ENCODE measurements around the gene SMYD3. TPM values are rescaled to one million over a fixed set of nuclear protein-coding genes. Genes with fewer than 3 reads are reported as not detected.

SMYD3 gene
- total RNA-seq, 1 experiment from 2014 or later: 35.1 TPM

DNA sequence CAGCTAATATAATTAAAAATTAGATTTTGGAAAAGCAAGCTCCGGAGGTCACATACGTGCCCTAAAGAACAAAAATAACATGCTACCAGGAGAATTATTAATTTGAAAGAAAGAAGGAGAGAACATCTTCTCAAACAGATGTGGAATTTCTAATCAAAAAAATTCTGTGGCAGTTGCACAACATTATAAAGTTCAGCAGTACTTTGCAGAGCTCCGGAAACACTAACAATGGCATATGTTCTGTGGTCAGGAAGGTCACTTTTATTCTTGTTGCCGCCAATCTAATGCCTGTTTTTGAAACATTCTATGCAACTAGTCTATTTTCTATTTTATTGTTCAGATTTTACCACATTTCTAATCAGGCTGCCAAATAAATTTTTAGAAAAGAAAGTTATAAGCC is 186.8 kb downstream of the SMYD3 start:
- intact Hi-C loops (cut with micrococcal nuclease; ENCODE audit: unreplicated experiment): no loop called here
- TF ChIP-seq, protein P1, sequence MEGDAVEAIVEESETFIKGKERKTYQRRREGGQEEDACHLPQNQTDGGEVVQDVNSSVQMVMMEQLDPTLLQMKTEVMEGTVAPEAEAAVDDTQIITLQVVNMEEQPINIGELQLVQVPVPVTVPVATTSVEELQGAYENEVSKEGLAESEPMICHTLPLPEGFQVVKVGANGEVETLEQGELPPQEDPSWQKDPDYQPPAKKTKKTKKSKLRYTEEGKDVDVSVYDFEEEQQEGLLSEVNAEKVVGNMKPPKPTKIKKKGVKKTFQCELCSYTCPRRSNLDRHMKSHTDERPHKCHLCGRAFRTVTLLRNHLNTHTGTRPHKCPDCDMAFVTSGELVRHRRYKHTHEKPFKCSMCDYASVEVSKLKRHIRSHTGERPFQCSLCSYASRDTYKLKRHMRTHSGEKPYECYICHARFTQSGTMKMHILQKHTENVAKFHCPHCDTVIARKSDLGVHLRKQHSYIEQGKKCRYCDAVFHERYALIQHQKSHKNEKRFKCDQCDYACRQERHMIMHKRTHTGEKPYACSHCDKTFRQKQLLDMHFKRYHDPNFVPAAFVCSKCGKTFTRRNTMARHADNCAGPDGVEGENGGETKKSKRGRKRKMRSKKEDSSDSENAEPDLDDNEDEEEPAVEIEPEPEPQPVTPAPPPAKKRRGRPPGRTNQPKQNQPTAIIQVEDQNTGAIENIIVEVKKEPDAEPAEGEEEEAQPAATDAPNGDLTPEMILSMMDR (IDR thresholded peaks at IDR 0.05; ENCODE audit: unreplicated experiment): no peak
- Mint-ChIP-seq H3K27me3 (ENCODE audit: unreplicated experiment) (no peaks in the 10 kb centered on the region), H3K36me3 (ENCODE audit: insufficient read depth, unreplicated experiment) (no peaks in the 10 kb centered on the region), H3K4me1 (ENCODE audit: low read depth, unreplicated experiment) (no peaks in the 10 kb centered on the region), H3K27ac (ENCODE audit: unreplicated experiment) (no peak overlapping the region), H3K4me3 (ENCODE audit: low read depth, unreplicated experiment) (no peak overlapping the region), H3K9me3 (ENCODE audit: low read depth, unreplicated experiment) (no peaks in the 10 kb centered on the region)
- CTCF ChIA-PET: interaction anchor here (0.6 kb wide), 1 partner anchor 1365 kb away, joined by 3 read pairs; no protein-coding TSS in a partner anchor
- DNase-seq: no peak
- no TSS peak for BruUV-seq (replicated peaks)

DNA sequence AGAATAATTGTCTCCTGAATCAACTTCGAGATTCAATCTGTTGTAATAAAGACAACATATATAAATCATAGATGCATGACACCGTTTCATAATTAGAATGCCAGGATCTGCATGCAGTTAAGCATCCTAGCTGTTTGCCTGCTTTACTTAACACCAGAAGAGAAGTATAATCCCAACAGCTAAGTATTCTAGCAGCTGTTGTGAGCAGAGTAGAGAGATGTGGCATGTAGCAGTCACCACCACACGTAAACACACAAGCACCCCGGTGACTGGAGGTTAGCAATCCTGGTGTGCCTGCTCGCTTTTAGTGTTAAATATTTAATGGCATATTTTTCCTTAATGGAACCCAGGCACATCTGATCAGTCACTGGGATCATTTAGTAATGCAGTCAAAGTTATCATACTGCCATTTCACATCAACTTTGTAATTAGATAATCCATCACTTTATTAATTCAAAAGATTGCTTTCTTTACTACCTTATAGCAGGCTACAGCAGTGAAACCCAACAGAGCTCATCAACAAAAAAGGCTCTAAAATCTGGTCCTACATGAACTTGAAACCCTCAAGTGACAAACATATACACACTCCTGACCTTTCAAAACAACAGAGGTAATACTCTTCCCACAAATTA is 187.9 kb downstream of the SMYD3 start:
- H3K4me1 Mint-ChIP-seq (ENCODE audit: low read depth, unreplicated experiment): no peaks in the 10 kb centered on the region
- H3K4me3 Mint-ChIP-seq (ENCODE audit: low read depth, unreplicated experiment): no peak overlapping the region
- H3K9me3 Mint-ChIP-seq (ENCODE audit: low read depth, unreplicated experiment): no peaks in the 10 kb centered on the region
- DNase-seq: no peak
- BruUV-seq (replicated peaks): no TSS peak
- intact Hi-C loops (cut with micrococcal nuclease; ENCODE audit: unreplicated experiment): no loop called here
- H3K27me3 Mint-ChIP-seq (ENCODE audit: unreplicated experiment): no peaks in the 10 kb centered on the region
- CTCF ChIA-PET: no interaction called here
- TF ChIP-seq, protein P1 (IDR thresholded peaks at IDR 0.05; ENCODE audit: unreplicated experiment): no peak
- no peaks in the 10 kb centered on the region for H3K36me3 Mint-ChIP-seq (ENCODE audit: insufficient read depth, unreplicated experiment)
- H3K27ac Mint-ChIP-seq (ENCODE audit: unreplicated experiment): no peak overlapping the region

DNA sequence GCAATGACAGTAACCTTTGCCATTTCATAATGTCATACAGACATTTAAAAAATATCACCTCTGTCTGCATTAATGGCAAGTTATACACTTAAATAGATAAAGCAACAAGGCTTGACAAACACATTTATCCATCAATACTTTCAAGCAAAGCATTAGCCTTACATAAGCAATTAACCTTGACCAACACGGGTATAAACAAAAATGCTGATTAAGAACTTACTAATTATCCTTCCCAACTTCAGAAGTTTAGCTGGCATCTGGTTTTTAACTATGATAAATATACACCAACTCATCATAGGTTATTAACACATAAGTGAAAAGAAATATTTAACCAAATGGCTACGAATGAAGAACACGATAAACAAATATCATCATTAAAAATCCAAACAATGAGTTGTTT is 188.5 kb downstream of the SMYD3 start:
- intact Hi-C loops (cut with micrococcal nuclease; ENCODE audit: unreplicated experiment): no loop called here
- no peak for DNase-seq
- BruUV-seq (replicated peaks): no TSS peak
- Mint-ChIP-seq H3K9me3 (ENCODE audit: low read depth, unreplicated experiment) (no peaks in the 10 kb centered on the region), H3K4me1 (ENCODE audit: low read depth, unreplicated experiment) (no peaks in the 10 kb centered on the region), H3K27me3 (ENCODE audit: unreplicated experiment) (no peaks in the 10 kb centered on the region), H3K36me3 (ENCODE audit: insufficient read depth, unreplicated experiment) (no peaks in the 10 kb centered on the region), H3K27ac (ENCODE audit: unreplicated experiment) (no peak overlapping the region), H3K4me3 (ENCODE audit: low read depth, unreplicated experiment) (no peak overlapping the region)
- TF ChIP-seq, protein P1 (IDR thresholded peaks at IDR 0.05; ENCODE audit: unreplicated experiment): no peak
- CTCF ChIA-PET: no interaction called here

DNA sequence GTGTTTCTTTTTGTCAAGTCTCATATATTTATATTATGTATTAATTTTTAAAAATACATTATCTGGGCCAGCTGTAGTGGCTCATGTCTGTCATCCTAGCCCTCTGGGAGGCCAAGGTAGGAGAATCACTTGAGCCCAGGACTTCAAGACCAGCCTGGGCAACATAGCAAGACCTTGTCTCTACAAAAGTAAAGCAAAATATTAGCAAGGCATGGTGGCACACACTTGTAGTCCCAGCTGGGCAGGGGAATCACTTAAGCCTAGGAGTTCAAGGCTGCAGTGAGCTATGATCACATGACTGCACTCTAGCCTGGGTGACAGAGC is 189.1 kb downstream of the SMYD3 start:
- Mint-ChIP-seq H3K27me3 (ENCODE audit: unreplicated experiment) (no peaks in the 10 kb centered on the region), H3K36me3 (ENCODE audit: insufficient read depth, unreplicated experiment) (no peaks in the 10 kb centered on the region), H3K27ac (ENCODE audit: unreplicated experiment) (no peak overlapping the region), H3K4me1 (ENCODE audit: low read depth, unreplicated experiment) (no peaks in the 10 kb centered on the region), H3K9me3 (ENCODE audit: low read depth, unreplicated experiment) (no peaks in the 10 kb centered on the region), H3K4me3 (ENCODE audit: low read depth, unreplicated experiment) (no peak overlapping the region)
- CTCF ChIA-PET: no interaction called here
- BruUV-seq (replicated peaks): no TSS peak
- DNase-seq: no peak
- intact Hi-C loops (cut with micrococcal nuclease; ENCODE audit: unreplicated experiment): no loop called here
- TF ChIP-seq, protein P1 (IDR thresholded peaks at IDR 0.05; ENCODE audit: unreplicated experiment): no peak
